ENCODE results near the gene SUSD1.
"Not testable (repeated sequence)": the region's sequence is repeated elsewhere in the genome, so short reads cannot be mapped to it uniquely, and the experiment has no call there.

DNA sequence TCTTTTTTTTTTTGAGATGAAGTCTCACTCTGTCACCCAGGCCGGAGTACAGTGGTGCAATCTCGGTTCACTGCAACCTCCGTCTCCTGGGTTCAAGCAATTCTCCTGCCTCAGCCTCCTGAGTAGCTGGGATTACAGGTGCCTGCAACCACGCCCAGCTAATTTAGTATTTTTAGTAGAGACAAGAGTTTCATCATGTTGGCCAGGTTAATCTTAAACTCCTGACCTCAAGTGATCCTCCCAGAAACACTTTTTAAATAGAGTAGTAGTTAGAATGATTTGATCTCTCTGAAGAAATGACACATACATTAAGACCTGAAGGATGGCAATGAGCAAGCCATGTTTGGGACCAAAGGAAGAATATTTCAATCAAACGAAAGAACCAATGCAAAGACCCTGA is 46.7 kb downstream of the SUSD1 start:
- TF ChIP-seq EZH2 (IDR thresholded peaks at IDR 0.05; ENCODE audit: insufficient read depth, low read length): not testable (repeated sequence)
- TF ChIP-seq, protein P1, sequence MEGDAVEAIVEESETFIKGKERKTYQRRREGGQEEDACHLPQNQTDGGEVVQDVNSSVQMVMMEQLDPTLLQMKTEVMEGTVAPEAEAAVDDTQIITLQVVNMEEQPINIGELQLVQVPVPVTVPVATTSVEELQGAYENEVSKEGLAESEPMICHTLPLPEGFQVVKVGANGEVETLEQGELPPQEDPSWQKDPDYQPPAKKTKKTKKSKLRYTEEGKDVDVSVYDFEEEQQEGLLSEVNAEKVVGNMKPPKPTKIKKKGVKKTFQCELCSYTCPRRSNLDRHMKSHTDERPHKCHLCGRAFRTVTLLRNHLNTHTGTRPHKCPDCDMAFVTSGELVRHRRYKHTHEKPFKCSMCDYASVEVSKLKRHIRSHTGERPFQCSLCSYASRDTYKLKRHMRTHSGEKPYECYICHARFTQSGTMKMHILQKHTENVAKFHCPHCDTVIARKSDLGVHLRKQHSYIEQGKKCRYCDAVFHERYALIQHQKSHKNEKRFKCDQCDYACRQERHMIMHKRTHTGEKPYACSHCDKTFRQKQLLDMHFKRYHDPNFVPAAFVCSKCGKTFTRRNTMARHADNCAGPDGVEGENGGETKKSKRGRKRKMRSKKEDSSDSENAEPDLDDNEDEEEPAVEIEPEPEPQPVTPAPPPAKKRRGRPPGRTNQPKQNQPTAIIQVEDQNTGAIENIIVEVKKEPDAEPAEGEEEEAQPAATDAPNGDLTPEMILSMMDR (IDR thresholded peaks at IDR 0.05; ENCODE audit: insufficient read depth, low read depth, low read length): not testable (repeated sequence)
